ENCODE measurements around the gene FTO. TPM values are rescaled to one million over a fixed set of nuclear protein-coding genes. Genes with fewer than 3 reads are reported as not detected.

FTO gene
- total RNA-seq, 1 experiment from 2014 or later: 55.0 TPM

DNA sequence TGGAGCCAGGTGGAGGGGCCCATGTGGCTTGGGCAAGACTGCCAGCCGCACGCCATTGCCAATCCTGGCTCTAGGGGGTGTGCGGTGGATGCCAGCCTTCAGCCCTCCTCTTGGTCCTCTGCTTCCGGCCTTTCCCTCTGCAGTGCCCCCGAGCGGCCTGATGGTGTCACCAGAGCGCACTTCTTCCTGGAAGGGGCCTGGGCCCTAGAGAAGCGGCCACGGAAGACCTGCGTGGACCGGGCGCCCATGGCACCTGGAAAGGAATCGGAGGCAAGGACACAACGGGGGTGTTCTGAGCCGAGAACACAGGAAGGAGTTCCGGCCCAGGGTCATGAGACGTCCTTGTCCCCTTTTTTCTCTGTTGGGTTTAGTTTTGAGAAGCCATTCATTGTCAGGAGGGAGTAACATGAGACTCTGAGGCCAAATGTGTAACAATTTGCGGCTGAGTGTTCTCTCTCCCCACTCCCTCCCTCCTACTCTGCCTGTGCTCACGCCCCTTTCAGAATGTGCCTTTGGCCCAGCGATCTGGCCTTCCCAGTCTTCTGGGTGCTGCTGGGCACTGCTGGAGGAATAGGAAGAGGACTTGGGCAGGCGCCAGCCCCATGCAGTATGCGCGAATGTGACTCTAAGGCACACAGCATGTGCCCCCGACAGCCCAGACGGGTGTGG, 489.8 kb downstream of the FTO start:
- H3K27me3 Mint-ChIP-seq (ENCODE audit: insufficient read depth, unreplicated experiment): no peaks in the 10 kb centered on the region
- H3K4me1 Mint-ChIP-seq (ENCODE audit: insufficient read depth, unreplicated experiment): peaks cover 5% of the 10 kb centered on the region
- DNase-seq (ENCODE audit: unreplicated experiment): peak; percentile 86
- H3K27ac Mint-ChIP-seq (ENCODE audit: low read depth, unreplicated experiment): peak overlapping the region; percentile 90
- peaks cover 7% of the 10 kb centered on the region for H3K9me3 Mint-ChIP-seq (ENCODE audit: unreplicated experiment)
- H3K4me3 Mint-ChIP-seq (ENCODE audit: unreplicated experiment): peak overlapping the region; percentile 55
- intact Hi-C loops (cut with micrococcal nuclease): loop anchor here (2.0 to 10.0 kb wide), 5 partner anchors 93 to 739 kb away; partner anchors contain the start of genes IRX3 and IRX5
- BruUV-seq (replicated peaks): no TSS peak
- POLR2A ChIA-PET: interaction anchor here (0.8 to 1.0 kb wide), 2 partner anchors 92 to 653 kb away, joined by 3 to 6 read pairs; no protein-coding TSS in a partner anchor
- H3K36me3 Mint-ChIP-seq (ENCODE audit: insufficient read depth, unreplicated experiment): no peaks in the 10 kb centered on the region
- CTCF ChIA-PET: interaction anchor here (0.7 to 1.2 kb wide), 4 partner anchors 8 to 89 kb away, joined by 3 to 4 read pairs (median 3); no protein-coding TSS in a partner anchor
- TF ChIP-seq, protein P1, sequence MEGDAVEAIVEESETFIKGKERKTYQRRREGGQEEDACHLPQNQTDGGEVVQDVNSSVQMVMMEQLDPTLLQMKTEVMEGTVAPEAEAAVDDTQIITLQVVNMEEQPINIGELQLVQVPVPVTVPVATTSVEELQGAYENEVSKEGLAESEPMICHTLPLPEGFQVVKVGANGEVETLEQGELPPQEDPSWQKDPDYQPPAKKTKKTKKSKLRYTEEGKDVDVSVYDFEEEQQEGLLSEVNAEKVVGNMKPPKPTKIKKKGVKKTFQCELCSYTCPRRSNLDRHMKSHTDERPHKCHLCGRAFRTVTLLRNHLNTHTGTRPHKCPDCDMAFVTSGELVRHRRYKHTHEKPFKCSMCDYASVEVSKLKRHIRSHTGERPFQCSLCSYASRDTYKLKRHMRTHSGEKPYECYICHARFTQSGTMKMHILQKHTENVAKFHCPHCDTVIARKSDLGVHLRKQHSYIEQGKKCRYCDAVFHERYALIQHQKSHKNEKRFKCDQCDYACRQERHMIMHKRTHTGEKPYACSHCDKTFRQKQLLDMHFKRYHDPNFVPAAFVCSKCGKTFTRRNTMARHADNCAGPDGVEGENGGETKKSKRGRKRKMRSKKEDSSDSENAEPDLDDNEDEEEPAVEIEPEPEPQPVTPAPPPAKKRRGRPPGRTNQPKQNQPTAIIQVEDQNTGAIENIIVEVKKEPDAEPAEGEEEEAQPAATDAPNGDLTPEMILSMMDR (IDR thresholded peaks at IDR 0.05; ENCODE audit: unreplicated experiment): peak; percentile 83

DNA sequence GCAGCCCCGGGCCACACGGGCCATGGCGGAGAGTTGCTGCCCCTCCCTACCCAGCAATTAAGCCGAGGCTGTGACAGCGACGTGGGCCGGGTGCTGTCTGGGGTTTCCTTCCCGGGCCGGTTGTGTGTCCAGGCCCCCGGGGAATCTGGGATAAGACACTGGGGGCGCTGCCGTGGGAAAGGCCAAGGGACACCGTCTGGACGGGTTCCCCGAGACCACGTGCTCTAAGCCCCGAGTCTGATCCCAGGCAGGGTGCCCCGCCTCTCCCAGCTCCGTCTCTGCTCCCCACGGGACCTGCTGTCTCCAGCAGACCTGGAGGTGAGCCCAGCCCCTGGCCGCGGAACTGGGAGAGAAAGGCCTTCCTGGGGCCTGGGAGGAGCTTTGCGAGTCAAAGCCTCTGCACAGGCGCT, 490.4 kb downstream of the FTO start:
- Mint-ChIP-seq H3K4me3 (ENCODE audit: unreplicated experiment) (peak overlapping the region; percentile 55), H3K27me3 (ENCODE audit: insufficient read depth, unreplicated experiment) (no peaks in the 10 kb centered on the region), H3K27ac (ENCODE audit: low read depth, unreplicated experiment) (peak overlapping the region; percentile 90), H3K9me3 (ENCODE audit: unreplicated experiment) (peaks cover 7% of the 10 kb centered on the region), H3K4me1 (ENCODE audit: insufficient read depth, unreplicated experiment) (peaks cover 5% of the 10 kb centered on the region), H3K36me3 (ENCODE audit: insufficient read depth, unreplicated experiment) (no peaks in the 10 kb centered on the region)
- intact Hi-C loops (cut with micrococcal nuclease): loop anchor here (5.0 to 10.0 kb wide), 3 partner anchors 300 to 738 kb away; partner anchors contain the start of gene IRX5
- CTCF ChIA-PET: interaction anchor here (0.7 to 1.2 kb wide), 2 partner anchors 8 to 88 kb away, joined by 3 read pairs; no protein-coding TSS in a partner anchor
- POLR2A ChIA-PET: interaction anchor here (0.7 to 1.0 kb wide), 3 partner anchors 91 to 653 kb away, joined by 3 to 6 read pairs (median 3); no protein-coding TSS in a partner anchor
- peak; percentile 62 for DNase-seq (ENCODE audit: unreplicated experiment)
- TF ChIP-seq, protein P1 (IDR thresholded peaks at IDR 0.05; ENCODE audit: unreplicated experiment): no peak
- no TSS peak for BruUV-seq (replicated peaks)

DNA sequence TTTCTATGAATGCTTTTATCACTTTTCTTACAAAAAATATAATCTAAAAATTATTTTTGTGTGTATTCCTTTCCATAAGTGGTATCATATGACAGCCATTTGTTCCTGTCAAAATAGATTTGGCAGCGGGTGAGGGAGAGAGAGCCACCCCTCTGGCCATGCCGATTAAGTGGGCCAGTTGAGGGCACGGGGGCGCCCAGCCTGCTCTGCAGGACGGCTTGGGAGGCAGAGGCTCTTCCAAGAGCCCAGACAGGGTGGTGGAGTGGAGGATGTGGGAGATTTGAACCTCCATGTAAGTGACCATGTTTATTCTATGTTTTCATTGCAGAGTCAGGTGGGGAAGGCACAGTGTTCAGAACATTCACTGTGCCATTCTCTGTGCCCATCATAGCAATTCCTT, 493.8 kb downstream of the FTO start:
- TF ChIP-seq, protein P1 (IDR thresholded peaks at IDR 0.05; ENCODE audit: unreplicated experiment): no peak
- no peak for DNase-seq (ENCODE audit: unreplicated experiment)
- Mint-ChIP-seq H3K36me3 (ENCODE audit: insufficient read depth, unreplicated experiment) (no peaks in the 10 kb centered on the region), H3K4me1 (ENCODE audit: insufficient read depth, unreplicated experiment) (peaks cover 5% of the 10 kb centered on the region), H3K27me3 (ENCODE audit: insufficient read depth, unreplicated experiment) (no peaks in the 10 kb centered on the region), H3K27ac (ENCODE audit: low read depth, unreplicated experiment) (no peak overlapping the region), H3K4me3 (ENCODE audit: unreplicated experiment) (no peak overlapping the region), H3K9me3 (ENCODE audit: unreplicated experiment) (no peaks in the 10 kb centered on the region)
- POLR2A ChIA-PET: no interaction called here
- CTCF ChIA-PET: no interaction called here
- no TSS peak for BruUV-seq (replicated peaks)
- intact Hi-C loops (cut with micrococcal nuclease): loop anchor here (10.0 kb wide), 1 partner anchor 303 kb away; no protein-coding TSS in a partner anchor

DNA sequence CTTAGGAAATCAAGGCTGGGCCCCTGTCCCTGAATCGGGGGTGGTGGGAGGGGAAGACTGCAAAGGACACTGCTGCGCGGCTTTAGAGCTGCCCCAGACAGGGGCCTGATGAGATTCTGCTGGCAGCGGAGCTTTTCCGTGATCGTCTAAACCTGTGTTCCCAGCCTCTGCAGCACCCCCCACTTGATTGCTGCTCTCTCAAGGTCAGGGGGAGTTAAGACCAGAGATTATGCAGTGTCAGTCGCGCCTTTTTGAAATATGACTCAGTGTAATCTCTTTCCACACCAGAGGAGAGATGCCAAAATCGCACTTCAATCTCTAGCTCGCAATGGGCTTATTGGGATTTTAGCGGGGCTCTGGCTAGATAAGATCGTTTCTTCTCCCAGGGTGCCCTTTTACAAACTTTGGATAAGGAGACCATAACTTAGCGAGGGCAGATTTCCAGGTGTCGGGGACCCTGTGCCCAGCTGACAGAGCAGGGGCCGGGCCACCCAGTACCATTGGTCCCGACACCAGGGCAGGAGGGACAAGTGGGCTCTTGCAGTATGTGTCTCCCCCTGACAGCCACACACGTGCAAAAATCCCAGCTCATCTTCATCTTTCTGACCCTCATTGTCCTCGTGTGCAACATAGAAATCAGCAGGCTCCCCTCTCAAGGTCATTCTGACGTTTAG, 495.7 kb downstream of the FTO start:
- Mint-ChIP-seq H3K9me3 (ENCODE audit: unreplicated experiment) (no peaks in the 10 kb centered on the region), H3K27ac (ENCODE audit: low read depth, unreplicated experiment) (no peak overlapping the region), H3K4me3 (ENCODE audit: unreplicated experiment) (no peak overlapping the region), H3K4me1 (ENCODE audit: insufficient read depth, unreplicated experiment) (no peaks in the 10 kb centered on the region), H3K27me3 (ENCODE audit: insufficient read depth, unreplicated experiment) (no peaks in the 10 kb centered on the region), H3K36me3 (ENCODE audit: insufficient read depth, unreplicated experiment) (no peaks in the 10 kb centered on the region)
- ChIA-PET POLR2A (no interaction called here), CTCF (interaction anchor here (1.0 kb wide), 1 partner anchor 59 kb away, joined by 3 read pairs; no protein-coding TSS in a partner anchor)
- intact Hi-C loops (cut with micrococcal nuclease): loop anchor here (10.0 kb wide), 1 partner anchor 305 kb away; no protein-coding TSS in a partner anchor
- no peak for DNase-seq (ENCODE audit: unreplicated experiment)
- no TSS peak for BruUV-seq (replicated peaks)
- TF ChIP-seq, protein P1 (IDR thresholded peaks at IDR 0.05; ENCODE audit: unreplicated experiment): no peak

Data from MCF 10A (cell line).